Esophagus squamous epithelium (tissue), 5 donors: ENCODE results near the gene KRT2. TPM values are rescaled to one million over a fixed set of nuclear protein-coding genes. Genes with fewer than 3 reads are reported as not detected.

Experiments
- DNase-seq: peaks from one replicate; lab custom pipeline; 2025; lab: John Stamatoyannopoulos, UW
- H3K27ac ChIP-seq, 4 donors: fragments of 200-600 bp; sonication (generic); one replicate each; pipeline ENCODE4 v1.5.1; 2016 to 2019; ENCODE audit warnings: mild to moderate bottlenecking in 1 of 4
- H3K27me3 ChIP-seq, 4 donors: fragments of 200-600 bp; sonication (generic); 1 replicate in 3 of 4; 2 replicates in 1 of 4; pipeline versions ENCODE4 v1.5.1 to v1.6.0; 2017 to 2021; ENCODE audit warnings: antibody characterized with exemption in 1 of 4
- H3K36me3 ChIP-seq, 3 donors: fragments of 200-600 bp; sonication (generic); one replicate each; pipeline ENCODE4 v1.5.1; 2016 to 2019
- H3K4me1 ChIP-seq, 3 donors: fragments of 200-600 bp; sonication (generic); one replicate each; pipeline ENCODE4 v1.5.1; 2017 to 2019
- H3K4me3 ChIP-seq, 4 donors: fragments of 200-600 bp; sonication (generic); 1 replicate in 3 of 4; 2 replicates in 1 of 4; pipeline ENCODE4 v1.5.1; 2016 to 2019; ENCODE audit warnings: mild to moderate bottlenecking in 2 of 4, moderate library complexity in 1 of 4
- H3K9me3 ChIP-seq, 3 donors: fragments of 200-600 bp; sonication (generic); one replicate each; pipeline ENCODE4 v1.5.1; 2016 to 2019
- POLR2A ChIP-seq, 4 donors: fragments of 450-650 bp; IDR thresholded peaks; one replicate each; pipeline ENCODE4 v1.6.1; 2017; ENCODE audit warnings: antibody characterized with exemption in 4 of 4, mild to moderate bottlenecking in 4 of 4, moderate library complexity in 3 of 4
- WGBS, 2 donors: methylation state at CpG; one replicate each; pipeline ENCODE4 v1.1.5; 2018; 5-methylcytosine and 5-hydroxymethylcytosine counted together
- intact Hi-C: fragments of 100-400 bp; cut with DNase I; formaldehyde crosslinking; loops from one replicate; pipeline ENCODE4 v1.15.0; 2022
- total RNA-seq, 4 donors: library from RNA; depleted of rRNA; stranded (reverse); fragments of >200 nt; gene quantifications; one replicate each; pipeline ENCODE4 v1.1.0, GENCODE V29; 2016
- TF ChIP-seq, protein P1 (sequence below), 6 experiments: fragments of 450-650 bp in 4 of 6; fragments of 200-600 bp in 2 of 6; sonication (generic) in 2 of 6; IDR thresholded peaks; one replicate each; pipeline ENCODE4 v1.5.1; 2016 to 2019; ENCODE audit warnings: antibody characterized with exemption in 6 of 6, mild to moderate bottlenecking in 4 of 6, moderate library complexity in 4 of 6
- donor health status: DM: yes; HTN: yes; CAD: no.

KRT2 gene
- total RNA-seq, 4 donors from 2014 or later: 0.95 to 0.99 TPM; not detected in 2

DNA sequence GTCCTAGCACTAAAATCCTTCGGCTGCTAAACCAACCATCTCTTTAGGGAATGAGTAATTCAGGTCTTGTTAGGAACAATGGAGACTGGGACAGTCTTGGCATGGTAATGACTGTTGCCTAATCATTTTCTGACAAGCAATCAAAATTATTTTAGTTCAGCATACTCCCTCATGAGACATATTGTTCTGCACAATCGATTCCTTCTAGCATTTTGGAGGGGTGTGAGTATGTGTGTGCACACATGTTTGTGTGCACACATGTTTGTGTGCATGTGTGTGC is 30.3 kb upstream of the KRT2 start:
- WGBS, 2 donors: 37 to 45% methylated on average over 2 of the region's 2 CpGs
- H3K9me3 ChIP-seq: no peaks in the 10 kb centered on the region
- H3K27ac ChIP-seq: peak overlapping the region in 1 of 4 donors; percentile 57
- intact Hi-C loops: no loop called here
- TF ChIP-seq, protein P1, sequence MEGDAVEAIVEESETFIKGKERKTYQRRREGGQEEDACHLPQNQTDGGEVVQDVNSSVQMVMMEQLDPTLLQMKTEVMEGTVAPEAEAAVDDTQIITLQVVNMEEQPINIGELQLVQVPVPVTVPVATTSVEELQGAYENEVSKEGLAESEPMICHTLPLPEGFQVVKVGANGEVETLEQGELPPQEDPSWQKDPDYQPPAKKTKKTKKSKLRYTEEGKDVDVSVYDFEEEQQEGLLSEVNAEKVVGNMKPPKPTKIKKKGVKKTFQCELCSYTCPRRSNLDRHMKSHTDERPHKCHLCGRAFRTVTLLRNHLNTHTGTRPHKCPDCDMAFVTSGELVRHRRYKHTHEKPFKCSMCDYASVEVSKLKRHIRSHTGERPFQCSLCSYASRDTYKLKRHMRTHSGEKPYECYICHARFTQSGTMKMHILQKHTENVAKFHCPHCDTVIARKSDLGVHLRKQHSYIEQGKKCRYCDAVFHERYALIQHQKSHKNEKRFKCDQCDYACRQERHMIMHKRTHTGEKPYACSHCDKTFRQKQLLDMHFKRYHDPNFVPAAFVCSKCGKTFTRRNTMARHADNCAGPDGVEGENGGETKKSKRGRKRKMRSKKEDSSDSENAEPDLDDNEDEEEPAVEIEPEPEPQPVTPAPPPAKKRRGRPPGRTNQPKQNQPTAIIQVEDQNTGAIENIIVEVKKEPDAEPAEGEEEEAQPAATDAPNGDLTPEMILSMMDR (IDR thresholded peaks at IDR 0.05): no peak
- TF ChIP-seq POLR2A (IDR thresholded peaks at IDR 0.05): no peak
- H3K4me3 ChIP-seq: no peak overlapping the region
- no peaks in the 10 kb centered on the region for H3K36me3 ChIP-seq
- H3K4me1 ChIP-seq: peaks cover 3 to 49% (median 6%) of the 10 kb centered on the region in 3 donors
- peaks cover 0 to 43% (median 0%) of the 10 kb centered on the region in 4 donors for H3K27me3 ChIP-seq
- DNase-seq: no peak

DNA sequence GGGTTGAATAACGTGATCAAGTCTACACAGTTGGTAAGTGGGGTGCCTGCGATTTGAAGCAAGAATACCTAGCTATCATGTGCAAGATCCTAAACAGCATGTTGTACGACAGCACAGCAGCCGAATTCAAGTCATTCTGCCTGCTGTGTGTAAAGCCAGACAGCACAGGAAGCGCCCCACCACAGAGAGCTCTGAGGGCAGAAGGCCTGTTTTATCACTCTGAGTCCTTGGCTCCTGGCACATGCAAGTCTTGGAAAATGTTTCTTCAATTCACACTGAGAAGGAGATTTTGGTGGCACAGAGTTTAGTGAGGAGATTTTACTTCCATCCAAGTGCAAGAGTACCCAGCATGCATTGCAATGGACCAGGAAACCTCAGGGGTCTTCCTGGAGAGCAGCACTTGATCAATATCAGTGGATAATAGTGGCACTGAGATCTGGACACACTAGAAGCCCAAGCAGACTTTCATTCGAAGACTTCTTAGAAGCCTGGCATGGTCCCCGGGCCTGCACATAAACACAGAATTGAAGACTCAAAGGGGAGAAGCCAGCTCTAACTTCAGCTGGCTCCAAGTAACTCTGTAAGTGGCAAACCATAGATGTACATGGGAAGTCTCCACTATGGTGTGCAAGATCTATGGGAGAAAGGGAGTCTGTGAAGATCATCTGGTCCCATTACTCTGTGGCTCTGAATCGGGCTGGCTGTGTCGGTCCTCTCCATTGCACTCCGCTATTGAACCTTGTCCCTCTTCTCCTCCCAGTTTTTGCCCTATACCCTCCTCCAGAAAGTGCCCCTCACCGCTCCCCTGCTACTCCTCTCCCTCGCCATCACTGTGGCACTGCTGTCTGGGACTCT is 29.7 kb upstream of the KRT2 start:
- intact Hi-C loops: no loop called here
- Histone ChIP-seq H3K4me1 (peaks cover 3 to 44% (median 5%) of the 10 kb centered on the region in 3 donors), H3K4me3 (no peak overlapping the region), H3K27me3 (peaks cover 0 to 38% (median 0%) of the 10 kb centered on the region in 4 donors), H3K36me3 (no peaks in the 10 kb centered on the region), H3K9me3 (no peaks in the 10 kb centered on the region), H3K27ac (peak overlapping the region in 1 of 4 donors; percentile 36)
- no peak for DNase-seq
- 64 to 77% methylated on average over 10 to 12 of the region's 12 CpGs for WGBS, 2 donors
- TF ChIP-seq, protein P1 (IDR thresholded peaks at IDR 0.05): no peak
- TF ChIP-seq POLR2A (IDR thresholded peaks at IDR 0.05): no peak

DNA sequence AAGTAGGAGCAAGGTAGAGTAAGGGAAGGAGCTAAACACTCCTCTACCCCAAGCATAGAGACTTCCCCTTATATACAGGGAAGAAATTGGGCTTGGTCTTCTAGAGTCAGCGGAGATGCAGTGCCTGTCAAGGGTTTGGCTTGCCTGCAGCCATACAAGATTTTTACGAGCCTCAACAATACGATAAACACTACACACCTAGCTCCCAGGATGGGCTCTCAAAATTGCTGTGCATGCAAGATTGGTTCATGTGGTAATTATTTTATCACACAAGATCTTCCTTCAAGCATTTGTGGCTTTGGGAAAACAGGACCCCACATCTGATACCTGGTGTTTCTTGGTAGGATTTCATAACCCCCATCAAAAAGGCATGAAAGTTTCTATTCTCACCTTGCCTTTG is 28.4 kb upstream of the KRT2 start, which contains the start of gene KRT1:
KRT1 (minus strand) TSS at position 45 of the 400 bp plus-strand sequence. CDS start 59 bp downstream, outside the sequence.
- H3K27ac ChIP-seq: no peak within 1 kb of the TSS
- H3K9me3 ChIP-seq: no peaks in the 10 kb centered on the region
- no peaks in the 10 kb centered on the region for H3K36me3 ChIP-seq
- no peak for TF ChIP-seq POLR2A (IDR thresholded peaks at IDR 0.05)
- TF ChIP-seq, protein P1 (IDR thresholded peaks at IDR 0.05): no peak
- no peak within 1 kb of the TSS for H3K4me3 ChIP-seq
- 68 to 93% methylated on average over 3 of the region's 3 CpGs for WGBS, 2 donors
- H3K27me3 ChIP-seq: peaks cover 0 to 32% (median 0%) of the 10 kb centered on the region in 4 donors
- intact Hi-C loops: no loop called here
- H3K4me1 ChIP-seq: peaks cover 3 to 31% (median 5%) of the 10 kb centered on the region in 3 donors
- no peak for DNase-seq

DNA sequence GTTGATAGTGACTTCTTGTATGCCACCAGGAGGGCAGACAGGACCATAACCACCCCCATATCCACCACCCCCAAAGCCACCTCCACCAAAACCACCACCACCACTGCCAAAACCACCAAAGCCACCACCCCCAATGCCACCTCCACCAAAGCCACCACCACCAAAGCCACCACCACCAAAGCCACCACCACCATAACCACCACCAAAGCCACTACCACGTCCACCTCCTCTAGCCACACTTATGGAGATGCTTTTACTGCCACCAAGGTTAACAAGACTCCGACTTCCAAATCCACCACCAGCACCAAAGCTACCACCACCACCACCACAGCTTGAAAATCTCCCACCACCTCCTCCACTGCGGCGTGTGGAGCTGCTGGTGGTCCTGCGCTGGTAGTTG is 27.9 kb upstream of the KRT2 start:
- DNase-seq: no peak
- peaks cover 0 to 34% (median 0%) of the 10 kb centered on the region in 4 donors for H3K27me3 ChIP-seq
- H3K4me3 ChIP-seq: no peak overlapping the region
- H3K4me1 ChIP-seq: peaks cover 3 to 31% (median 5%) of the 10 kb centered on the region in 3 donors
- no peaks in the 10 kb centered on the region for H3K36me3 ChIP-seq
- TF ChIP-seq POLR2A (IDR thresholded peaks at IDR 0.05): no peak
- TF ChIP-seq, protein P1 (IDR thresholded peaks at IDR 0.05): no peak
- 80 to 86% methylated on average over 3 to 5 of the region's 5 CpGs for WGBS, 2 donors
- no peak overlapping the region for H3K27ac ChIP-seq
- intact Hi-C loops: no loop called here
- no peaks in the 10 kb centered on the region for H3K9me3 ChIP-seq

DNA sequence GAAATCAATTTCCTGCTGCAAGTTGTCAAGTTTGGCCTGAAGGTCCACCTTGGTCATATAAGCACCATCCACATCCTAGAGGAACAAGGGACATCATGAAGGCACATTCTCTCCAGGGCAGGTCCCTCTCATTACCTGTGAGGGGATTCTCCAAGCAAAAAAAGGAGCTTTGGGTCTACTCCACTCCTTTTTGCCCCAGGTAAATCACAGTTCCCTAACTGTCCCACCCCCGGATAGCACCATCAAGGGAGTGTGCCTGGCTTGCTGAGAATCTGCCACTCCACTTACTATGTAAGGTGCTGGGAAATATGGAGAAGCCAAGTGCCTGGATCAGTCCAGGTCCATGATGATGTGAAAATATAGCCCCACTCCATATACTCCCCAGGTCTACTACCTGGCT is 25.7 kb upstream of the KRT2 start:
- WGBS, 2 donors: 82% methylated on average over 1 of the region's 1 CpG; no CpG with 5 or more reads in 1 of the 2 donors
- Histone ChIP-seq H3K9me3 (no peaks in the 10 kb centered on the region), H3K27me3 (peaks cover 0 to 28% (median 0%) of the 10 kb centered on the region in 4 donors), H3K36me3 (no peaks in the 10 kb centered on the region), H3K27ac (no peak overlapping the region), H3K4me1 (peaks cover 0 to 11% (median 3%) of the 10 kb centered on the region in 3 donors), H3K4me3 (no peak overlapping the region)
- DNase-seq: no peak
- intact Hi-C loops: no loop called here
- no peak for TF ChIP-seq POLR2A (IDR thresholded peaks at IDR 0.05)
- TF ChIP-seq, protein P1 (IDR thresholded peaks at IDR 0.05): no peak
